ENCODE measurements around the gene GLB1L.
A peak's percentile ranks its signal among the peaks of the same experiment; 100 is the strongest.

The GLB1L gene

GRCh38 chr2:219223831-219224610, 21.2 kb downstream of the GLB1L start:
- H3K36me3 ChIP-seq (ENCODE audit: control insufficient read depth, insufficient read depth, low read length) = peaks cover 50% of the 10 kb centered on the region
- H3K9ac ChIP-seq (ENCODE audit: low read length) = no peak overlapping the region
- peaks cover 19% of the 10 kb centered on the region for H3K4me1 ChIP-seq (ENCODE audit: control insufficient read depth, insufficient read depth, low read length)
- no peak overlapping the region for H3K27ac ChIP-seq (ENCODE audit: low read depth, low read length)
- H3K4me3 ChIP-seq (ENCODE audit: low read length) = no peak overlapping the region
- H3K27me3 ChIP-seq (ENCODE audit: control insufficient read depth, insufficient read depth, low read length) = no peaks in the 10 kb centered on the region

GRCh38 chr2:219221957-219222518, 23.2 kb downstream of the GLB1L start:
- H3K36me3 ChIP-seq (ENCODE audit: control insufficient read depth, insufficient read depth, low read length) = peaks cover 50% of the 10 kb centered on the region
- no peak overlapping the region for H3K4me3 ChIP-seq (ENCODE audit: low read length)
- H3K4me1 ChIP-seq (ENCODE audit: control insufficient read depth, insufficient read depth, low read length) = peaks cover 12% of the 10 kb centered on the region
- no peaks in the 10 kb centered on the region for H3K27me3 ChIP-seq (ENCODE audit: control insufficient read depth, insufficient read depth, low read length)
- H3K27ac ChIP-seq (ENCODE audit: low read depth, low read length) = no peak overlapping the region
- H3K9ac ChIP-seq (ENCODE audit: low read length) = no peak overlapping the region

GRCh38 chr2:219220652-219221402, 24.4 kb downstream of the GLB1L start:
- Histone ChIP-seq H3K4me1 (ENCODE audit: control insufficient read depth, insufficient read depth, low read length) (peaks cover 12% of the 10 kb centered on the region), H3K9ac (ENCODE audit: low read length) (no peak overlapping the region), H3K27ac (ENCODE audit: low read depth, low read length) (no peak overlapping the region), H3K27me3 (ENCODE audit: control insufficient read depth, insufficient read depth, low read length) (no peaks in the 10 kb centered on the region), H3K4me3 (ENCODE audit: low read length) (no peak overlapping the region), H3K36me3 (ENCODE audit: control insufficient read depth, insufficient read depth, low read length) (peaks cover 50% of the 10 kb centered on the region)

- Histone ChIP-seq H3K27ac (ENCODE audit: low read depth, low read length) (no peak overlapping the region), H3K36me3 (ENCODE audit: control insufficient read depth, insufficient read depth, low read length) (peaks cover 42% of the 10 kb centered on the region), H3K4me1 (ENCODE audit: control insufficient read depth, insufficient read depth, low read length) (peaks cover 12% of the 10 kb centered on the region), H3K4me3 (ENCODE audit: low read length) (no peak overlapping the region), H3K9ac (ENCODE audit: low read length) (no peak overlapping the region), H3K27me3 (ENCODE audit: control insufficient read depth, insufficient read depth, low read length) (no peaks in the 10 kb centered on the region)
Observed at GRCh38 chr2:219219784-219220532, 25.3 kb downstream of the GLB1L start.

GRCh38 chr2:219218732-219219701, 26.2 kb downstream of the GLB1L start, which contains the start of gene ABCB6:
Gene ABCB6, minus strand, starts transcription at chr2:219218958. Its CDS starts 285 bp downstream, at chr2:219218673.
- Histone ChIP-seq H3K4me1 (ENCODE audit: control insufficient read depth, insufficient read depth, low read length) (peaks cover 12% of the 10 kb centered on the region), H3K27ac (ENCODE audit: low read depth, low read length) (peak within 1 kb of the TSS; percentile 74), H3K27me3 (ENCODE audit: control insufficient read depth, insufficient read depth, low read length) (no peaks in the 10 kb centered on the region), H3K4me3 (ENCODE audit: low read length) (peak within 1 kb of the TSS; percentile 27), H3K36me3 (ENCODE audit: control insufficient read depth, insufficient read depth, low read length) (peaks cover 41% of the 10 kb centered on the region), H3K9ac (ENCODE audit: low read length) (peak within 1 kb of the TSS; percentile 1)

- Histone ChIP-seq H3K4me1 (ENCODE audit: control insufficient read depth, insufficient read depth, low read length) (peaks cover 12% of the 10 kb centered on the region), H3K4me3 (ENCODE audit: low read length) (peak overlapping the region; percentile 27), H3K27ac (ENCODE audit: low read depth, low read length) (peak overlapping the region; percentile 74), H3K9ac (ENCODE audit: low read length) (no peak overlapping the region), H3K36me3 (ENCODE audit: control insufficient read depth, insufficient read depth, low read length) (peaks cover 34% of the 10 kb centered on the region), H3K27me3 (ENCODE audit: control insufficient read depth, insufficient read depth, low read length) (no peaks in the 10 kb centered on the region)
Observed at GRCh38 chr2:219218217-219218731, 27.0 kb downstream of the GLB1L start.

- H3K4me1 ChIP-seq (ENCODE audit: control insufficient read depth, insufficient read depth, low read length) = peaks cover 12% of the 10 kb centered on the region
- H3K27me3 ChIP-seq (ENCODE audit: control insufficient read depth, insufficient read depth, low read length) = no peaks in the 10 kb centered on the region
- H3K4me3 ChIP-seq (ENCODE audit: low read length) = no peak overlapping the region
- H3K27ac ChIP-seq (ENCODE audit: low read depth, low read length) = no peak overlapping the region
- peaks cover 20% of the 10 kb centered on the region for H3K36me3 ChIP-seq (ENCODE audit: control insufficient read depth, insufficient read depth, low read length)
- no peak overlapping the region for H3K9ac ChIP-seq (ENCODE audit: low read length)
Observed at GRCh38 chr2:219216535-219216915, 28.7 kb downstream of the GLB1L start.

GRCh38 chr2:219215871-219216534, 29.2 kb downstream of the GLB1L start:
- no peaks in the 10 kb centered on the region for H3K27me3 ChIP-seq (ENCODE audit: control insufficient read depth, insufficient read depth, low read length)
- H3K9ac ChIP-seq (ENCODE audit: low read length) = no peak overlapping the region
- no peak overlapping the region for H3K27ac ChIP-seq (ENCODE audit: low read depth, low read length)
- H3K36me3 ChIP-seq (ENCODE audit: control insufficient read depth, insufficient read depth, low read length) = peaks cover 15% of the 10 kb centered on the region
- H3K4me3 ChIP-seq (ENCODE audit: low read length) = no peak overlapping the region
- H3K4me1 ChIP-seq (ENCODE audit: control insufficient read depth, insufficient read depth, low read length) = peaks cover 12% of the 10 kb centered on the region

GRCh38 chr2:219214786-219215185, 30.5 kb downstream of the GLB1L start:
- no peak overlapping the region for H3K9ac ChIP-seq (ENCODE audit: low read length)
- H3K4me3 ChIP-seq (ENCODE audit: low read length) = no peak overlapping the region
- H3K4me1 ChIP-seq (ENCODE audit: control insufficient read depth, insufficient read depth, low read length) = peaks cover 11% of the 10 kb centered on the region
- peaks cover 11% of the 10 kb centered on the region for H3K36me3 ChIP-seq (ENCODE audit: control insufficient read depth, insufficient read depth, low read length)
- no peak overlapping the region for H3K27ac ChIP-seq (ENCODE audit: low read depth, low read length)
- no peaks in the 10 kb centered on the region for H3K27me3 ChIP-seq (ENCODE audit: control insufficient read depth, insufficient read depth, low read length)

- H3K9ac ChIP-seq (ENCODE audit: low read length) = no peak overlapping the region
- H3K36me3 ChIP-seq (ENCODE audit: control insufficient read depth, insufficient read depth, low read length) = peaks cover 12% of the 10 kb centered on the region
- no peak overlapping the region for H3K4me3 ChIP-seq (ENCODE audit: low read length)
- H3K4me1 ChIP-seq (ENCODE audit: control insufficient read depth, insufficient read depth, low read length) = peaks cover 4% of the 10 kb centered on the region
- no peak overlapping the region for H3K27ac ChIP-seq (ENCODE audit: low read depth, low read length)
- no peaks in the 10 kb centered on the region for H3K27me3 ChIP-seq (ENCODE audit: control insufficient read depth, insufficient read depth, low read length)
Observed at GRCh38 chr2:219214141-219214540, 31.1 kb downstream of the GLB1L start.

All from rectal smooth muscle tissue (tissue), 1 donor.